ENCODE data around the gene PRKCA.

Gene PRKCA

GRCh38 chr17:66467766-66468165 lies 165.4 kb downstream of the PRKCA start:
- TF ChIP-seq REST (IDR thresholded peaks at IDR 0.05; ENCODE audit: low read depth) (no peak), USF1 (IDR thresholded peaks at IDR 0.05) (no peak), TAF1 (IDR thresholded peaks at IDR 0.05; ENCODE audit: low read depth) (no peak), MAX (IDR thresholded peaks at IDR 0.05) (no peak), CREB1 (IDR thresholded peaks at IDR 0.05; ENCODE audit: low read depth) (no peak), EP300 (IDR thresholded peaks at IDR 0.05; ENCODE audit: borderline replicate concordance) (no peak), FOXM1 (IDR thresholded peaks at IDR 0.05; ENCODE audit: borderline replicate concordance, low read depth) (no peak), RAD21 (IDR thresholded peaks at IDR 0.05; ENCODE audit: low read depth) (no peak), EGR1 (IDR thresholded peaks at IDR 0.05) (no peak), YY1 (IDR thresholded peaks at IDR 0.05; ENCODE audit: low read depth) (no peak), CEBPB (IDR thresholded peaks at IDR 0.05) (no peak), ZBTB7A (IDR thresholded peaks at IDR 0.05; ENCODE audit: low read depth) (no peak)

GRCh38 chr17:66468241-66469087 lies 166.1 kb downstream of the PRKCA start:
- TF ChIP-seq REST (IDR thresholded peaks at IDR 0.05; ENCODE audit: low read depth) (no peak), USF1 (IDR thresholded peaks at IDR 0.05) (peak; percentile 36; the same call in 1 of the 2 replicates), RAD21 (IDR thresholded peaks at IDR 0.05; ENCODE audit: low read depth) (no peak), TEAD4 (IDR thresholded peaks at IDR 0.05) (no peak), EGR1 (IDR thresholded peaks at IDR 0.05) (no peak), CEBPB (IDR thresholded peaks at IDR 0.05) (peak; percentile 45; the same call in 1 of the 2 replicates), EP300 (IDR thresholded peaks at IDR 0.05; ENCODE audit: borderline replicate concordance) (no peak), TAF1 (IDR thresholded peaks at IDR 0.05; ENCODE audit: low read depth) (no peak), CREB1 (IDR thresholded peaks at IDR 0.05; ENCODE audit: low read depth) (no peak), TCF12 (IDR thresholded peaks at IDR 0.05; ENCODE audit: low read depth) (no peak), ZBTB7A (IDR thresholded peaks at IDR 0.05; ENCODE audit: low read depth) (no peak), YY1 (IDR thresholded peaks at IDR 0.05; ENCODE audit: low read depth) (no peak), NFIC (IDR thresholded peaks at IDR 0.05) (no peak)

- TF ChIP-seq FOXM1 (IDR thresholded peaks at IDR 0.05; ENCODE audit: borderline replicate concordance, low read depth) (no peak), USF1 (IDR thresholded peaks at IDR 0.05) (no peak), RAD21 (IDR thresholded peaks at IDR 0.05; ENCODE audit: low read depth) (no peak), TCF12 (IDR thresholded peaks at IDR 0.05; ENCODE audit: low read depth) (no peak), CREB1 (IDR thresholded peaks at IDR 0.05; ENCODE audit: low read depth) (no peak), MAX (IDR thresholded peaks at IDR 0.05) (no peak), EP300 (IDR thresholded peaks at IDR 0.05; ENCODE audit: borderline replicate concordance) (no peak), YY1 (IDR thresholded peaks at IDR 0.05; ENCODE audit: low read depth) (no peak), TEAD4 (IDR thresholded peaks at IDR 0.05) (no peak), EGR1 (IDR thresholded peaks at IDR 0.05) (no peak), NFIC (IDR thresholded peaks at IDR 0.05) (no peak), REST (IDR thresholded peaks at IDR 0.05; ENCODE audit: low read depth) (no peak), TAF1 (IDR thresholded peaks at IDR 0.05; ENCODE audit: low read depth) (no peak), CEBPB (IDR thresholded peaks at IDR 0.05) (no peak), ZBTB7A (IDR thresholded peaks at IDR 0.05; ENCODE audit: low read depth) (no peak)
These were observed 166.7 kb downstream of the PRKCA start for GRCh38 chr17:66469088-66469442.
